HepG2 (cell line): ENCODE measurements around the gene RAD1. TPM values are rescaled to one million over a fixed set of nuclear protein-coding genes. Genes with fewer than 3 reads are reported as not detected.

ENCODE experiments used
- CAMTA2 ChIP-seq: sonication (generic); formaldehyde crosslinking; IDR thresholded peaks from 2 replicates; pipeline ENCODE4 v1.4.0; 2020; ENCODE audit warnings: mild to moderate bottlenecking, missing genetic modification reagents, borderline replicate concordance
- CC2D1A ChIP-seq: sonication (generic); formaldehyde crosslinking; IDR thresholded peaks from 2 replicates; pipeline ENCODE4 v1.8.1; 2023; ENCODE audit warnings: mild to moderate bottlenecking, missing genetic modification reagents
- GATA4 ChIP-seq: sonication (generic); IDR thresholded peaks from 2 replicates; pipeline ENCODE4 v1.6.1; 2016; ENCODE audit warnings: antibody characterized with exemption, low read depth, borderline replicate concordance
- HHEX ChIP-seq: IDR thresholded peaks from 2 replicates; pipeline ENCODE4 v1.6.1; 2016; ENCODE audit warnings: control low read depth
- HNF4A ChIP-seq: sonication (generic); formaldehyde crosslinking; IDR thresholded peaks from 2 replicates; pipeline ENCODE4 v1.4.0; 2020; ENCODE audit warnings: missing genetic modification reagents
- HNRNPK ChIP-seq: fragments of 200-400 bp; formaldehyde crosslinking; IDR thresholded peaks from 2 replicates; pipeline ENCODE4 v1.6.1; 2018; ENCODE audit warnings: low read length, low read depth, moderate library complexity, mild to moderate bottlenecking; ENCODE audit not compliant: poor library complexity, severe bottlenecking
- IKZF1 ChIP-seq: fragments of 450-650 bp; IDR thresholded peaks from 2 replicates; pipeline ENCODE4 v1.7.1; 2016
- PBX3 ChIP-seq: sonication (generic); formaldehyde crosslinking; IDR thresholded peaks from 2 replicates; pipeline ENCODE4 v1.8.1; 2023; ENCODE audit warnings: missing genetic modification reagents, inconsistent platforms, borderline replicate concordance
- ZFP82 ChIP-seq: sonication (generic); formaldehyde crosslinking; IDR thresholded peaks from 2 replicates; pipeline ENCODE4 v1.5.1; 2020; ENCODE audit warnings: mild to moderate bottlenecking, missing genetic modification reagents, borderline replicate concordance
- ZMAT3 ChIP-seq: sonication (generic); formaldehyde crosslinking; conservative IDR thresholded peaks from 2 replicates; pipeline ENCODE4 v1.7.0; 2021; ENCODE audit warnings: missing genetic modification reagents
- ZNF142 ChIP-seq: sonication (generic); formaldehyde crosslinking; IDR thresholded peaks from 2 replicates; pipeline ENCODE4 v1.4.0; 2020; ENCODE audit warnings: missing genetic modification reagents
- ZNF253 ChIP-seq: sonication (generic); formaldehyde crosslinking; IDR thresholded peaks from 2 replicates; pipeline ENCODE4 v1.8.0; 2022; ENCODE audit warnings: mild to moderate bottlenecking, missing genetic modification reagents, borderline replicate concordance
- ZNF800 ChIP-seq: sonication (generic); formaldehyde crosslinking; IDR thresholded peaks from 2 replicates; pipeline ENCODE4 v1.4.0; 2020; ENCODE audit warnings: missing genetic modification reagents
- polyA plus RNA-seq, 8 experiments: library from polyadenylated mRNA; depleted of rRNA in 3 of 8; stranded (reverse) in 7 of 8; unstranded in 1 of 8; fragments of >200 nt; fragmentation: Illumina TruSeq in 4 of 8; extraction: Trizol in 4 of 8; gene quantifications; 2 replicates each; pipeline versions ENCODE4 v1.2.1 to v1.2.3, GENCODE V29; 2011 to 2016; ENCODE audit warnings: low read depth in 4 of 8, missing spikeins in 1 of 8, mixed read lengths in 1 of 8; ENCODE audit not compliant: insufficient read depth in 1 of 8
- total RNA-seq, 5 experiments: library from RNA; depleted of rRNA; stranded (reverse); fragments of >200 nt; fragmentation: Illumina TruSeq; extraction: Trizol; gene quantifications; 2 replicates each; pipeline ENCODE4 v1.2.3, GENCODE V29; 2016; ENCODE audit warnings: low read depth in 1 of 5
- TF ChIP-seq, protein P1 (sequence below): IDR thresholded peaks from 2 replicates; pipeline ENCODE4 v1.4.0; 2020; ENCODE audit warnings: mild to moderate bottlenecking, missing genetic modification reagents

The RAD1 gene
- total and polyA plus RNA-seq, 2 of the 13 experiments (the other 11 are each of a cell fraction or from before 2014, with no cell fraction given) = 14.7 to 39.1 TPM

DNA sequence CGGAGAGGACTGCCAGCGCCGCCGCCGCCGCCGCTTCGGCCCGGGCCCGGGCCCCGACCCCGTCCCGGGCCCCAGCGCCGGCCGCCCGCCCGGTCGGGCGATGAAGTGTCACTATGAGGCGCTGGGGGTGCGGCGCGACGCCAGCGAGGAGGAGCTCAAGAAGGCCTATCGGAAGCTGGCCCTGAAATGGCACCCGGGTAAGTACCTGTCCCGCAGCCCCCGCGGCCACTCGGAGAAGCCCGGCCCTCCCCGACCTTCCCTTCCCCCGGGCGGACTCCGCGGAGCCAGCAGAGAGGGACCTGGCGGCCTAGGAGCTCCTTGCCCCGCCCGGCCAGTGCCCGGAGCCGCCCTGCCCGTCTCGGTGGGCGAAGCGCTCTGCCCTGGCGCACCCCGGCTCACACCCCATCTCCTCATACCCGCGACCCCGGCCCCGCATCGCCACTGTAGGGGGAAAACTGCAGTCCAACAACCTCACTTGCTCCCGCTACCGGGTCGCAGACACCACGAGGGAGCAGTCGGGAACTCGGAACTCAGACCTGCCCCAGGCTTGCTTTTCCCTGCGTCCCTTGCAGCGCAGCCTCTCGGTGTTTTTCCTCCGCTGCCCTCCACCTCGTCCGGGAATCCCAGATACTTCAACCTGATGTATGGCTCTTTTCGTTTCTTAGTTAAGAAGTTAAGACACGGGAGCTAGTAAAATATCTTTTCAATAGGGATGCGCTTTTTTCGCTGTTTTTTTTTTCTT is 14.6 kb upstream of the RAD1 start (continued):
- TF ChIP-seq ZNF142 (CRISPR knock-in tag) = 0 out of 2 replicates have a peak, but pooled peaks have one; percentile 17
- no peak for TF ChIP-seq HNRNPK
- TF ChIP-seq HNF4A (CRISPR knock-in tag) = no peak
- no peak for TF ChIP-seq GATA4
- TF ChIP-seq ZNF253 (CRISPR knock-in tag) = peak; percentile 54; the same call in 1 of the 2 replicates
- no peak for TF ChIP-seq PBX3 (CRISPR knock-in tag)
- no peak for TF ChIP-seq IKZF1
- TF ChIP-seq CC2D1A = no peak
- no peak for TF ChIP-seq ZMAT3
- TF ChIP-seq, protein P1, sequence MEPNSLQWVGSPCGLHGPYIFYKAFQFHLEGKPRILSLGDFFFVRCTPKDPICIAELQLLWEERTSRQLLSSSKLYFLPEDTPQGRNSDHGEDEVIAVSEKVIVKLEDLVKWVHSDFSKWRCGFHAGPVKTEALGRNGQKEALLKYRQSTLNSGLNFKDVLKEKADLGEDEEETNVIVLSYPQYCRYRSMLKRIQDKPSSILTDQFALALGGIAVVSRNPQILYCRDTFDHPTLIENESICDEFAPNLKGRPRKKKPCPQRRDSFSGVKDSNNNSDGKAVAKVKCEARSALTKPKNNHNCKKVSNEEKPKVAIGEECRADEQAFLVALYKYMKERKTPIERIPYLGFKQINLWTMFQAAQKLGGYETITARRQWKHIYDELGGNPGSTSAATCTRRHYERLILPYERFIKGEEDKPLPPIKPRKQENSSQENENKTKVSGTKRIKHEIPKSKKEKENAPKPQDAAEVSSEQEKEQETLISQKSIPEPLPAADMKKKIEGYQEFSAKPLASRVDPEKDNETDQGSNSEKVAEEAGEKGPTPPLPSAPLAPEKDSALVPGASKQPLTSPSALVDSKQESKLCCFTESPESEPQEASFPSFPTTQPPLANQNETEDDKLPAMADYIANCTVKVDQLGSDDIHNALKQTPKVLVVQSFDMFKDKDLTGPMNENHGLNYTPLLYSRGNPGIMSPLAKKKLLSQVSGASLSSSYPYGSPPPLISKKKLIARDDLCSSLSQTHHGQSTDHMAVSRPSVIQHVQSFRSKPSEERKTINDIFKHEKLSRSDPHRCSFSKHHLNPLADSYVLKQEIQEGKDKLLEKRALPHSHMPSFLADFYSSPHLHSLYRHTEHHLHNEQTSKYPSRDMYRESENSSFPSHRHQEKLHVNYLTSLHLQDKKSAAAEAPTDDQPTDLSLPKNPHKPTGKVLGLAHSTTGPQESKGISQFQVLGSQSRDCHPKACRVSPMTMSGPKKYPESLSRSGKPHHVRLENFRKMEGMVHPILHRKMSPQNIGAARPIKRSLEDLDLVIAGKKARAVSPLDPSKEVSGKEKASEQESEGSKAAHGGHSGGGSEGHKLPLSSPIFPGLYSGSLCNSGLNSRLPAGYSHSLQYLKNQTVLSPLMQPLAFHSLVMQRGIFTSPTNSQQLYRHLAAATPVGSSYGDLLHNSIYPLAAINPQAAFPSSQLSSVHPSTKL = 0 out of 2 replicates have a peak, but pooled peaks have one; percentile 23
- TF ChIP-seq ZNF800 (CRISPR knock-in tag) = no peak
- TF ChIP-seq CAMTA2 (CRISPR knock-in tag) = no peak
- TF ChIP-seq HHEX (CRISPR knock-in tag) = no peak
- TF ChIP-seq ZFP82 (CRISPR knock-in tag) = no peak
